ENCODE measurements around the gene SRP9. TPM values are rescaled to one million over a fixed set of nuclear protein-coding genes. Genes with fewer than 3 reads are reported as not detected.

The SRP9 gene
- total RNA-seq, 1 donor from 2014 or later, result 254 TPM

DNA sequence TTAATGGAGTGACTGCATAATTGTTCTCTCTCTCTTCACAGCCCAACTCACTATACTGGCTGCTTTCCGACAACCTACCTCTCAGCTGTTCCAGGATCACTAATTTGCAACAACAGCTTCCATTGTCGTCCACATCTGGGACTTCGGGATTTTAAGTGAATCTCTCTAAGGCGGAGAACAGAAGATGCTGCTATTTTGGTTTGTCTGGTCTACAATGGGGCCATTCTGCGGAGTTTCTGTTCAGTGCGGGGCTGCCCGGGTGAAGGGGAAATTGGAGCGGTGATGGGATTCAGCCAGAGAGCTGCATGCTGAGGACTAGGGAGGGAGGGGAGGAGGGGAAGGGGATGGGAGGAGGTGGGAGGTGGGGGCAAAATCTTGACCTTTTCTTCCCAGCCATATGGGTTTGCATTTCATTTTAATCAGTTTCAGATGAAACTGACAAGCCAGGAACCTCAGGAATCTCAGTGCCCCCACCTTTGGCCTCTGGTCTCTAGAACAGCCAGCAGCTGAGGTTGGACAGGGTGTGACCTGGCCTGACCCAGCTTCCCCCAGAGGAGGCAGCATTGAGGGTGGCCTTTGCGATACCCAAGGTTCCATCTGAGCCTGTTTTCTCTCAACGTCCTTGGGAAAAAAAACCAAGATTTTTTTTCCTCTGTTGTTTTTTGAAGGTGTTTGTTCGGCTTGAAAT is 6.9 kb upstream of the SRP9 start:
- TF ChIP-seq, protein P1, sequence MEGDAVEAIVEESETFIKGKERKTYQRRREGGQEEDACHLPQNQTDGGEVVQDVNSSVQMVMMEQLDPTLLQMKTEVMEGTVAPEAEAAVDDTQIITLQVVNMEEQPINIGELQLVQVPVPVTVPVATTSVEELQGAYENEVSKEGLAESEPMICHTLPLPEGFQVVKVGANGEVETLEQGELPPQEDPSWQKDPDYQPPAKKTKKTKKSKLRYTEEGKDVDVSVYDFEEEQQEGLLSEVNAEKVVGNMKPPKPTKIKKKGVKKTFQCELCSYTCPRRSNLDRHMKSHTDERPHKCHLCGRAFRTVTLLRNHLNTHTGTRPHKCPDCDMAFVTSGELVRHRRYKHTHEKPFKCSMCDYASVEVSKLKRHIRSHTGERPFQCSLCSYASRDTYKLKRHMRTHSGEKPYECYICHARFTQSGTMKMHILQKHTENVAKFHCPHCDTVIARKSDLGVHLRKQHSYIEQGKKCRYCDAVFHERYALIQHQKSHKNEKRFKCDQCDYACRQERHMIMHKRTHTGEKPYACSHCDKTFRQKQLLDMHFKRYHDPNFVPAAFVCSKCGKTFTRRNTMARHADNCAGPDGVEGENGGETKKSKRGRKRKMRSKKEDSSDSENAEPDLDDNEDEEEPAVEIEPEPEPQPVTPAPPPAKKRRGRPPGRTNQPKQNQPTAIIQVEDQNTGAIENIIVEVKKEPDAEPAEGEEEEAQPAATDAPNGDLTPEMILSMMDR (IDR thresholded peaks at IDR 0.05; ENCODE audit: insufficient read depth, low read length, severe bottlenecking), result no peak
- H3K4me3 ChIP-seq (ENCODE audit: low read depth, low read length), result no peak overlapping the region
- H3K36me3 ChIP-seq (ENCODE audit: control insufficient read depth, insufficient read depth, low read length), result no peaks in the 10 kb centered on the region
- DNase-seq (ENCODE audit: low read depth) (no peak), FAIRE-seq (no peak)
- no peaks in the 10 kb centered on the region for H3K27me3 ChIP-seq (ENCODE audit: control insufficient read depth, insufficient read depth, low read length)

DNA sequence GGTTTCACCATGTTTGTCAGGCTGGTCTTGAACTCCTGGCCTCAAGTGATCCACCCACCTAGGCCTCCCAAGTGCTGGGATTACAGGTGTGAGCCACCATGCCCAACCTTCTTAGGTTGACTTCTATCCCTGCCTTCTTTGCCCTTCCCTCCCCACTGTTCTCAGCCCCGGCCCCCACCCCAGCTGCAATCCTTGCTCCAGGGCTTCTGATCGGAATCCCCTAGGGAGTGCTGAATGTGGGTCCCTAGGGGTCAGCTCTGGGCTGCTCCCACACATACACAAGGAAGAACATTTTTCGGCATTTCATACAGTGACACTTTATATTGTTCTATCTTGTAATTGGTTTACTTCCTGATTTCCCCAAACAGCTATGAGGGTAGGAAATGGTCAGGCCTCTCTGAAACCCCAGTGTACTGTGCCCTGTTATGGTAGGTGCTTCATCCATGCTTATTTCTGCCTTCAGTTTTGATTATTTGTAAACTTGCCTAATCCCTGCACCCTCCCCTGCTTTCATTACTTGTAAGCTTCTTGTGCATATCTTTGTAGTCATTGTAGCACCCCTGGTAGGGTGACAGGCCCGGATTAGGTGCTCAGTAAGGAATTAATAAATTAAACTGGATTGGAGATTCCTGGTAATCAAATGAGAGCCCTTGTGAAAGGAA is 5.8 kb upstream of the SRP9 start:
- no peaks in the 10 kb centered on the region for H3K36me3 ChIP-seq (ENCODE audit: control insufficient read depth, insufficient read depth, low read length)
- DNase-seq (ENCODE audit: low read depth) (no peak), FAIRE-seq (no peak)

DNA sequence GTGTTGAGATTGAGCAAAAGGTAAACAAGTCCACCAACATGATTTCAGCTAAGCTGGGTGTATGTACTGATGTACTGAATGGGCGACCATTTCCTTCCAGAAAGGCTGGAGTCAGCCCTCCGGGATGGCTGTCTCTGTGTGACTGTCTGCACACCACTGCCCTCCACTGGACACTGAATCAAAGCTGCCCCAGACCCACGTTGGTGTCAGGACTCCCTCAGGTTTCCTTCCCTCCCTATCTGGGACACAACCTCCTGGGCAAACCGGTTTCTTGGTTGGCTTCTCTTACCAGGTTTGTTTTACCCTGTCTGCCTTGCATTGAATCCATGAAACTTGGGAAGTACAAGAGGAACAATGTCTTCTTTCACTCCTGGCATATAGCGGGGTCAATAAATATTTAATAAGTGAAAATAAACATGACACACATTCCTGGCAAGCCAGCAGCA is 5.3 kb upstream of the SRP9 start:
- DNase-seq (ENCODE audit: low read depth) (peak; percentile 89), FAIRE-seq (peak; percentile 68)
- Histone ChIP-seq H3K4me3 (ENCODE audit: low read depth, low read length) (no peak overlapping the region), H3K36me3 (ENCODE audit: control insufficient read depth, insufficient read depth, low read length) (no peaks in the 10 kb centered on the region), H3K27me3 (ENCODE audit: control insufficient read depth, insufficient read depth, low read length) (no peaks in the 10 kb centered on the region)
- TF ChIP-seq, protein P1 (IDR thresholded peaks at IDR 0.05; ENCODE audit: insufficient read depth, low read length, severe bottlenecking), result peak; percentile 95

More for the DNA sequence above, 5.8 kb upstream of the SRP9 start:
- TF ChIP-seq, protein P1 (IDR thresholded peaks at IDR 0.05; ENCODE audit: insufficient read depth, low read length, severe bottlenecking), result no peak
- H3K4me3 ChIP-seq (ENCODE audit: low read depth, low read length), result no peak overlapping the region
- H3K27me3 ChIP-seq (ENCODE audit: control insufficient read depth, insufficient read depth, low read length), result no peaks in the 10 kb centered on the region

DNA sequence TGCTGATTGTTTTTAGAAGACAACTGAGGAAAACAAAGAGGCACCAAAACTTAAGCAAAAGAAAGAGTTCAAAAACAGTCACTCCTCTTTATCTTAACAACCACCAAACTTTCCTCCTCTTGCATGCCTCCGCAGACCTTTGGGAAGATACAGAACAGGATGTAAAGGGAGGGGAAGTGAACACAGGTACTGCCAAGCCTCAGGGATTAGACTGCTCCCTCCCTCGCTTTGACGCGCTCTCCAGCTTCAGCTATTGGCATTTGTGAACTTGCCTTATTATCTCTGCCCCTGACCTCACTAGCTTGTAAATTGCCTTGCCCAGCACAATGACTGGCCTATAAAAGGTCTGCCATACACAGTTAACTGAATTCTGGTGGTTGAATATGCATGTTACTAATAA is 4.8 kb upstream of the SRP9 start:
- TF ChIP-seq, protein P1 (IDR thresholded peaks at IDR 0.05; ENCODE audit: insufficient read depth, low read length, severe bottlenecking), result no peak
- DNase-seq (ENCODE audit: low read depth) (peak; percentile 52), FAIRE-seq (no peak)
- no peaks in the 10 kb centered on the region for H3K27me3 ChIP-seq (ENCODE audit: control insufficient read depth, insufficient read depth, low read length)
- no peak overlapping the region for H3K4me3 ChIP-seq (ENCODE audit: low read depth, low read length)
- H3K36me3 ChIP-seq (ENCODE audit: control insufficient read depth, insufficient read depth, low read length), result no peaks in the 10 kb centered on the region

DNA sequence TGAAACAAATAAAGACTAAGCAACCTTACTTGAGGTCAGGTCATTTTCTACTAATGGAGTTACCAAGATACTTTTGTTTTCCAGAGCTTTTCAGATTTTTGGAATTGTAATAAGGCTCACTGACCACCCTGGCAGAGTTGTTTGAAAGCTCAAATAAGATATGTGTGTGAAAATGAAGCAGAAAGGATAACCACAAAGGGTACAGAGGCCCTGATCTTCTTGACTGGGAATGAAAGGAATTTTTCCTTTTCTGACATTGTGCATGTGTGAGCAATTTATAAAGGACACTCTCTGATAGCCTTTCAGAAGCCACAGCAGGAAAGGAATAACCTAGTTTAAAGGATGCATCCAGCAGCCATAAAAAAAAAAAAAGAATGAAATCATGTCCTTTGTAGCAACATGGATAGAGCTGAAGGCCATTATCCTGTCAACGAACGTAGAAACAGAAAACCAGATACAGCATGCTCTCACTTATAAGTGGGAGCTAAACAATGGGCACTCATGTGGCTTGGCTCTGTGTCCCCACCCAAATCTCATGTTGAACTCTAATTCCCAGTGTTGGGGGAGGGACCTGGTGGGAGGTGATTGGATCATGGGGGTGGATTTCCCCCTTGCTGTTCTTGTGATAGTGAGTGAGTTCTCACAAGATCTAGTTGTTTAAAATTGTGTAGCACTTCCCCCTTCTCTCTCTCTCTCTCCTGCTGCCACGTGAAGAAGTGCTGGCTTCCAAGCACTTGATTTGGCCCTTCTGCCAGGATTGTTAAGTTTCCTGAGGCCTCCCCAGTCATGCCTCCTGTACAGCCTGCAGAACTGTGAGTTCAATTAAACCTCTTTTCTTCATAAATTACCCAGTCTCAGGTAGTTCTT is 3.1 kb upstream of the SRP9 start:
- FAIRE-seq, result no peak
- TF ChIP-seq, protein P1 (IDR thresholded peaks at IDR 0.05; ENCODE audit: insufficient read depth, low read length, severe bottlenecking), result no peak
- DNase-seq (ENCODE audit: low read depth), result no peak

More for the DNA sequence above, 3.1 kb upstream of the SRP9 start:
- Histone ChIP-seq H3K4me3 (ENCODE audit: low read depth, low read length) (no peak overlapping the region), H3K36me3 (ENCODE audit: control insufficient read depth, insufficient read depth, low read length) (no peaks in the 10 kb centered on the region), H3K27me3 (ENCODE audit: control insufficient read depth, insufficient read depth, low read length) (no peaks in the 10 kb centered on the region)

Measured in bronchial epithelial cell (primary cell).